Fibroblast of pulmonary artery (primary cell): Measurements from ENCODE around the gene WNT3.

Experiments
- DNase-seq: peaks from one replicate; pipeline ENCODE4 v3.0.0-alpha.2; 2010; ENCODE audit warnings: low read depth
- H3K4me3 ChIP-seq: replicated peaks from 2 replicates; pipeline ENCODE4 v1.5.1; 2011; ENCODE audit warnings: low read depth, mild to moderate bottlenecking, control low read depth, low read length, moderate library complexity
- CTCF ChIP-seq: IDR thresholded peaks from 2 replicates; pipeline ENCODE4 v1.5.1; 2011; ENCODE audit warnings: mild to moderate bottlenecking, control low read depth, low read length, inconsistent platforms; ENCODE audit errors: missing control alignments

The WNT3 gene

GRCh38 chr17:46857600-46857999 lies 39.1 kb upstream of the WNT3 start:
- no peak for DNase-seq
- TF ChIP-seq CTCF = no peak
- no peak overlapping the region for H3K4me3 ChIP-seq

- no peak for DNase-seq
- TF ChIP-seq CTCF = no peak
- H3K4me3 ChIP-seq = no peak overlapping the region
Observed at GRCh38 chr17:46854948-46855347, 36.5 kb upstream of the WNT3 start.

DNA sequence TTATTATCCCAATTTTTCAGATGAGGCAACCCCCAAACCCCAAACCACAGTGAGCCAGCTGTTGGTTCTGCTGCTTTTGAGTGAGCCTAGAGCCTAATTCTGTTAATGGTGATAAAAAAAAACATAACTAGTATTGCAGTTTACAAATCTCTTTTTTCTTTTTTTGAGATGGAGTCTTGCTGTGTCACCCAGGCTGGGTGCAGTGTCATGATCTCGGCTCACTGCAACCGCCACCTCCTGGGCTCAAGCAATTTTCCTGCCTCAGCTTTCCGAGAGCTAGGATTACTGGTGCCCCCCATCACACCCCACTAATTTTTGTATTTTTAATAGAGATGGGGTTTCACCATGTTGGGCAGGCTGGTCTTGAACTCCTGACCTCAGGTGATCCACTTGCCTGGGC lies 36.0 kb upstream of the WNT3 start:
- TF ChIP-seq CTCF = no peak
- DNase-seq = no peak
- H3K4me3 ChIP-seq = no peak overlapping the region

GRCh38 chr17:46853896-46854444 lies 35.5 kb upstream of the WNT3 start:
- H3K4me3 ChIP-seq = no peak overlapping the region
- no peak for TF ChIP-seq CTCF
- no peak for DNase-seq

- no peak for DNase-seq
- H3K4me3 ChIP-seq = peak within 1 kb of the TSS; percentile 19
- no peak for TF ChIP-seq CTCF
Observed at GRCh38 chr17:46851029-46851741, 32.7 kb upstream of the WNT3 start, which contains the start of gene WNT9B. TSS of gene WNT9B (plus strand) at chr17:46851583. CDS start at chr17:46851639, 56 bp downstream.

DNA sequence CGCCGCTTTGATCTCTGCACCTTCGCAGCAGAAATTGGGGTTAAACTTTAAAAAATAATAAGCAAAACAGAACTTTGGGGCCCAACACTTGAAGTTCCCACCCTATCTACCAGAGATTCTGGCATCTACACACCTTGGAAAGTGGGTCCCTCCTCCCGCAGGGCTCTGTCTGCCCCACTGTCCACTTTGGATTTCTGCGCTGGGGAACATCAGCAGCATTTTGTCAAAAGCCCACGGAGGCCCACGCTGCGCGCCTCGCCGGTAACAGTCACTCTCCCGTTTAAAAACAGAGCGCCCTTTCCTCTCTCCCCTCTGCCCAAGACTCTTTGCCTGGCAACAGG lies 32.2 kb upstream of the WNT3 start:
- no peak for TF ChIP-seq CTCF
- DNase-seq = no peak
- no peak overlapping the region for H3K4me3 ChIP-seq

- DNase-seq = no peak
- H3K4me3 ChIP-seq = no peak overlapping the region
- TF ChIP-seq CTCF = no peak
Observed at GRCh38 chr17:46848534-46848933, 30.0 kb upstream of the WNT3 start.
